Suppressor macrophage treated with lipopolysaccharide for 1 hour (primary cell): Measurements from ENCODE around the gene KEL.

Experiments used
- DNase-seq, 3 donors: peaks; one replicate each; pipeline ENCODE4 v3.0.0-alpha.2; 2020 to 2022

KEL gene

GRCh38 chr7:142896741-142897379, 65.3 kb downstream of the KEL start:
- DNase-seq: no peak

- DNase-seq: no peak
Observed at GRCh38 chr7:142896151-142896550, 66.0 kb downstream of the KEL start.

GRCh38 chr7:142894985-142895593, 67.1 kb downstream of the KEL start:
- no peak for DNase-seq

- DNase-seq: no peak
Observed at GRCh38 chr7:142894112-142894984, 67.8 kb downstream of the KEL start.

GRCh38 chr7:142892951-142893350, 69.2 kb downstream of the KEL start:
- no peak for DNase-seq

- no peak for DNase-seq
Observed at GRCh38 chr7:142891490-142892082, 70.6 kb downstream of the KEL start.
